Medulla oblongata (tissue), 1 donor: ENCODE measurements around the gene DIS3L2.

Source experiments
- DNase-seq: peaks from one replicate; pipeline ENCODE4 v3.0.0-alpha.2; 2015; ENCODE audit errors: extremely low spot score

Gene DIS3L2

GRCh38 chr2:232052591-232052990 is 91.1 kb downstream of the DIS3L2 start:
- DNase-seq: no peak

- DNase-seq: no peak
Observed at GRCh38 chr2:232053777-232054176, 92.3 kb downstream of the DIS3L2 start.

GRCh38 chr2:232058063-232058877 is 96.8 kb downstream of the DIS3L2 start:
- DNase-seq: no peak

GRCh38 chr2:232058931-232059330 is 97.4 kb downstream of the DIS3L2 start:
- DNase-seq: no peak

GRCh38 chr2:232061265-232061664 is 99.8 kb downstream of the DIS3L2 start:
- no peak for DNase-seq

- no peak for DNase-seq
Observed at GRCh38 chr2:232073026-232073425, 111.5 kb downstream of the DIS3L2 start.

GRCh38 chr2:232073699-232074098 is 112.2 kb downstream of the DIS3L2 start:
- no peak for DNase-seq

- no peak for DNase-seq
Observed at GRCh38 chr2:232075080-232075479, 113.6 kb downstream of the DIS3L2 start.

- no peak for DNase-seq
Observed at GRCh38 chr2:232075859-232076258, 114.3 kb downstream of the DIS3L2 start.

- DNase-seq: no peak
Observed at GRCh38 chr2:232076272-232076671, 114.8 kb downstream of the DIS3L2 start.

- DNase-seq: peak; percentile 43
Observed at GRCh38 chr2:232076736-232077135, 115.2 kb downstream of the DIS3L2 start.

- DNase-seq: peak; percentile 71
Observed at GRCh38 chr2:232085164-232085563, 123.7 kb downstream of the DIS3L2 start.

- DNase-seq: no peak
Observed at GRCh38 chr2:232085826-232086425, 124.4 kb downstream of the DIS3L2 start.

GRCh38 chr2:232088771-232089170 is 127.3 kb downstream of the DIS3L2 start:
- no peak for DNase-seq

GRCh38 chr2:232094201-232094600 is 132.7 kb downstream of the DIS3L2 start:
- no peak for DNase-seq

- no peak for DNase-seq
Observed at GRCh38 chr2:232094883-232095282, 133.4 kb downstream of the DIS3L2 start.

GRCh38 chr2:232097260-232097659 is 135.7 kb downstream of the DIS3L2 start:
- DNase-seq: no peak

- no peak for DNase-seq
Observed at GRCh38 chr2:232097758-232098157, 136.2 kb downstream of the DIS3L2 start.

- no peak for DNase-seq
Observed at GRCh38 chr2:232102380-232102779, 140.9 kb downstream of the DIS3L2 start.

- DNase-seq: peak; percentile 49
Observed at GRCh38 chr2:232103140-232103737, 141.7 kb downstream of the DIS3L2 start.

GRCh38 chr2:232104076-232104646 is 142.6 kb downstream of the DIS3L2 start:
- no peak for DNase-seq

GRCh38 chr2:232111551-232111950 is 150.0 kb downstream of the DIS3L2 start:
- DNase-seq: no peak

GRCh38 chr2:232113821-232114220 is 152.3 kb downstream of the DIS3L2 start:
- no peak for DNase-seq
